Embryonic facial prominence (tissue), 1 donor: Measurements from ENCODE around the gene LRRC4C.

Experiments
- DNase-seq: peaks from one replicate; pipeline ENCODE4 v3.0.0-alpha.2; 2016; ENCODE audit errors: extremely low spot score

The LRRC4C gene

DNA sequence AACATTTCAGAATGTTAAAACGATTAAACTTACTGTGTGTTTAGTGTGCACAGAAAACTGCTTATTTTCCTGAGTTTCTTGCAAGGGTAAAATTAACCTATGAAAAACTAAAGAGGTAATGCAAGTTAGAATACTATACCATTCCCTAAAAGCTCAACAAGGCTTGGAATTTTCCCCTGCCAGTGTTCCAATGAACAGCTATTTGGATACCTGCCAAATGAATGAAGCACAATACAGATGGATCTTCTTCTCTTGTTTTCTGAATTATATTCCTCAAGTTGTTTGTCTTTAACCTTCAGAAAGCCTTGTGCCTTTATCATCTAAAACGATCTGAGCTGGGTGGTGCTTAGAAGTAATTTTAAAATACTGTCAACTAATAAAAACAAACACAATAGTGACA is 204.5 kb downstream of the LRRC4C start:
- no peak for DNase-seq

DNA sequence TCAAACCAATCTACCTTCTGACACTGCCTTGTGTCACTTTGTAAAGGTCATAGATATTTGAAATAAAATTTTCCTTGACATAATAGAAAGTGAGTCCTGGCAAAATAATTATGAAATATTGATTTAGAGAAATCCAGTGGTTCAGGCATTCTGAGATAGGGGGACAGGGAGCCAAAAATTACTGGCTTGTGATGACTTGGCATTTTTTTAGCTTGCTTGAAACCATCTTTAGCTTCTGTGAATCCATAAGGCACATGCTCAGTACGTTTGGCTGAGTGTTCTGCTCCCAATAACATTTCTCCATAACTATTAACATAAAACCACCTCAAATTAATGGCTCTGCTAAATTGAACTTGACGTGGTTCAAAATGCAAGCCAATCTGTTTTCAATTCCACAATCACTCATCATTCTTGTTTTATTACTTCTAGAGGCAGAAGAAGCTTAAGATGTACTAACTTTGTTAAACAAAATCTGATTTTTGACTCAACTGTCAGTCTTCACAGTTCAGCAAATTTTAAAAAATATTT is 209.0 kb downstream of the LRRC4C start:
- no peak for DNase-seq

DNA sequence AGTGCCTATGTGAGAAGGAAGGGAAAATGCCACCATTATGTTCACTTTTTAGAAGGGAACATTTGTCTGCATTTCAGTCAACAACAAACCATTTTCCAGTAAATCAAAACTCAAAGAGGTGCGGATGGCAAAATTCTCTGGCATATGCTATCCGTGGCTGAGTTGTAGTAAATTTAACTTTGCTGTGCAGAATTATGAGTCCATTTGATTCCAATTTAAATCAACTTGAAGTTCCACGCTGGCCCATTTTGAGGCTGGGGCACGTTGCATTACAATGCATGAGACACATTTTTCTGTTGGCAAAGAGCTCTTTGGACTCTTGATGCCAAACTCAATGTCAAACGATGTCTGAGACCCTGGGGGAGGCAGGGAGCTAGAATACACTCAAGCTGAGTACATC is 211.8 kb downstream of the LRRC4C start:
- DNase-seq: no peak

DNA sequence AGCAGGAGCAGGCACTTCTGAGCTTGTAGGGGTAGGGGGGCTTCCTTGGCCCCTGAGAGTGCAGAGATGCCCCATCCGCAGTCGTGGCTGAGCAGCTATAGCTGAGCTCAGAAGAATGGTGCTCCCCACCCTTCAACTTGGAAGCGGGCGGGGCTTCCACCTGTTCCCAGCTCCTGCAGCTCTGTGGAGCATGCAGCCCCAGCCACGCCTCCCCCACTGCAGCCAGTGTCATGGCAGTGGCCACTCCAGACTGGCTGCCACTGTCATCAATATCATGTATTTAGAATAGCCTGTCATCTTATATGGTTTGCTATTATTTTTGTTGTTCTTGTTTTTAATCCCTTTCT is 213.1 kb downstream of the LRRC4C start:
- DNase-seq: no peak

DNA sequence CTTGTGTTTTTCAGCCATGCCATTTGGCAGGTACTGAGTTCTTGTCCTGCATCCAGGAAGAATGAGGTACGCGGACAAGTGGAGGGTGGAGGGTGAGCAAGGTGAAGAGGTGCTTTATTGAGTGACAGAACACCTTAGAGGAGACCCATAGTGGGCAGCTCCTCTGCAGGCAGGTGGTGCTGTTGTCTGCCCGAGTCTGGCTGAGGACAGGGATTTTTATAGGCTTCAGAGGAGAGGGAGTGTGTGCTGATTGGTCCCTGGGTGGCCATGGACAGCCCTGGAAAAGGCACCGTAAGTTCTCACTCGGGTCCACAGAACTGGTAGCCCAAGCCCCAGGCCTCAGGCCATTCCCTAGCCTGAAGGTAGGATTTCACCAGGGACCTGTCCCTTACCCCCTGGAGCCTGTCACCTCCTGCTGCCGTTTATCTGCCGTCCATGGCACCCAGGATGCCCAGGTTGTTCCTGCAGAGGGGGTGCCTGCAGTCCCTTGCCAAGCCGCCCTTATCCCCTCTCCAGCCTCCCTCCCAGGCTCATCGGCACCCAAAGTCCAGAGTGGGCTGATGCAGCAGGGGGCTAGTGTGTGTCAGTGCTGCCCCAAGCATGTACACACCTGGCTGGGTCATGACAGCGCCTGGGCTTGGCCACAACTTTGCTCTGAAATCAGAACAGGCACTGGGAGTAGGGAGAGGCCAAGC is 213.6 kb downstream of the LRRC4C start:
- DNase-seq: no peak

DNA sequence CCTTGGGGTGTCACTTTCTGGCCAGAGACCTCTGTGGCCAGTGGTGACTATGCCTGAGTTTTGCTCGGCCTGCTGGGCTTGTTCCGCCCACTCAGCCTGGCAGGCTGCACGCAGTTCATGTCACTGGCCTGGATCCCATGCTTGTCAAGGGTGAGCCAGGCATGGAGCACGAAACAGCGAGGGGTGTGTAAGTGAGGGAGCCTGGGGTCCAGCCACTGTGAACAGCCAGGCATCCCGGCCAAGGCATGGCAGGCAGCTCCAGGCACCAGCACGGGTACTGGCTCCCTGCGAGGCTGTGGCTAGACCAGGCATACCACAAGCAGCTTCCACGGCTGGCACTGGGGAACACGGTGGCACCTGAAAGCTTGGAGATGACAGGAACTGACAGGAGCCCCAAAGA is 214.3 kb downstream of the LRRC4C start:
- DNase-seq: no peak

DNA sequence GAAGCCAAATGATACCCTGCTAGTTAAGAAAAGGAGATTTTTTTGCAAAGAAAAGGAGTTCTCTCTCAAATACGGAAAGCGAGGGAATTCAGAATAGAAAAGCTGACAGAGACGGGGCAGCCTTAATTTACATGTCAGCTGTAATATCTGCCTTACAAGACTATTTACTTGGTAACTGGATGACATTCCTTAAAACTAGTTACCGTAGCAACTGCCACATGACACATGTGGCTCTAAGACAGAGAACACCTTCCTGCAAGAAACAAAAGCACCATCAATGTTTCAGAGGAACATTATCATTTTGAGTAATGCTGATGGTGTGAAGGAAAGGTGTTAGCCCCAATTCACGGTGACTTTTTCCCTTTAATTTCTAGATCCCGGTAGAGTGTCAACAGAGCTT is 222.1 kb downstream of the LRRC4C start:
- no peak for DNase-seq

DNA sequence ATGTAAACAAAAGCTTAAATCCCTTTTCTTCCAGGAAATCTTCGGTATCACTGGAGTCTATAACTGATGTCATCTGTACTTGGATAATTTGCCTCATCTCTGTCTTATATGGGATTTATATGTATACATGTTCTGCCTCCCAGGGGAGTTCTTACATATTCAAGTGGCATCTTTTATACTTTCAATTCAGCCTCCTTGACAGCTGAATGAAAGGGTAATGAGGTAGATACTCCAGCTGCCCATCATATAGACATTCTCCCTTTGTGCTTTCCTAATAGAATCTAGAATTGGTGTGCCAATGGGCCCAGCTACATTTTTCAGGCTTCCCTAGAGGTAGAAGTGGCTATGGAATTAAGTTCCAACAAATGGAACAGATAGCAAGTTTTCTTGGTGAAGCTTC is 223.8 kb downstream of the LRRC4C start:
- no peak for DNase-seq

DNA sequence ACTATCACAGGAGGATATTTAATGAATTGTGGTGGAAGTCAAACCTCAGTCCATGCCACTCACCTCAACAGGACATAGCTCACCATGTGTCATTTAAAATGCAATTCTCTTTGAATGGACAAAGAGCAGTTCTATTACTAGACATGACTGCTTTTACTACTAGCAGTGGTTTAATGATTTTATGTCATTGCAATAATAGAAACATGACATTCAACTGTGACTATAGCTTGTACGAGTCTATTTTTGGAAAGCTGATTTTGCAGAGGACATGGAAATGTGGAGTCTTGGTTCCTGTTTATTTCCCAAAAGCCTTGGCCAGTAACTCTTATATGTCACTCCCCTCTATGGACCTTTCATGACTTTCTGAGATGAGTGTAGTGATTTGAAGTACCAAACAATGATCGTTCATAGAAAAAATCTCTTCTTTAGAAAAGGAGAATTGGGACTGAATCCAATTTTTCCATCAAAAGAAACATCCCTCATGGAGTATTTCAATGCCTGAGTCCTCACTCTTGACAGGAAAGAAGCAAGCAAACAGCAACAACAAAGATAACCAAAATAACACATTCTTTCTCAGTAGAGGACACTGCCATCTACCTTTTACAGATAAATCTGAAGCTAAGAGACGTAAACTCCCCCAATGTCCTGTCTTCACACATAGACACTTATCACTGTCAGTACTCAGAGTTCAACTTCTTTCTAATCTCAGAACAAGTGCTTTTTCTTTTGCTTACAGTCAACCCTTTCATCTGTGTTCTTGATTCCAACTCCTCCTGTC is 233.4 kb downstream of the LRRC4C start:
- no peak for DNase-seq

DNA sequence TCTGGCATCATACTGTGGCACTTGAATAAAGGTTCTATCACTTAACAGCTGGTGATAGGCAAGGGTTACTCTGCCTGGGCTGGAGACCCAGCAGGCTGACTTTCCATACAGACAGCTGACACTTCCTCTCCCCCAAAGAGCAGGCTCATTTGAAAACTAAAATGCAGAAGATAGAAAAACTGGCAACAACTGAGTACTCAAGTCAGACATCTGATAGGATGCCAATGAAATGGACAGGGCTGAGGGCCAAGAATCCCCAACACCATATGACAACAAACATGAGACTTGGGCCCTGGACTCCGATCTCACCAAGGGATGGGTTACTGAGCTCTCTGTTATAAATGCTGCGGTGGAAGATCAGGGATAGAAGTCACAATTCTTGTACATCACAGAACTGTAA is 237.2 kb downstream of the LRRC4C start:
- DNase-seq: no peak

DNA sequence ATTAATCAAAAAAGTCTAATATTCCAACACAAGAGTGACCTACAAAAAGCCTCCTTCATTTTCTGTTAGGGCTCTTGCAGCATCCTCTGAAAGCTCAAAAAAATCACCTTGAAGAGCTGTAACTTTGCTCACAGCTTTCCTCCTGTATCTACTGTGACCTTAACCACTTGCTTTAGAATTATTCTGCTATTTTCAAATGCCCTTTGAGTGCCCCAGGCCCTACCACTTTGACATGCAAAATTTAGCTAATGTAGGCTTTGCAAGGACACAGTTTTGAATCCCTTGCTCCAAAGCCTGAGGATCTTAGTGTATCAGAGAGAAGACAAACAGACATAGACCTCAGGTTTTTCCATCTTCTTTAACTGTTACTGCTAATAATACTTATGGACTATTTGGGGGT is 253.1 kb downstream of the LRRC4C start:
- no peak for DNase-seq

DNA sequence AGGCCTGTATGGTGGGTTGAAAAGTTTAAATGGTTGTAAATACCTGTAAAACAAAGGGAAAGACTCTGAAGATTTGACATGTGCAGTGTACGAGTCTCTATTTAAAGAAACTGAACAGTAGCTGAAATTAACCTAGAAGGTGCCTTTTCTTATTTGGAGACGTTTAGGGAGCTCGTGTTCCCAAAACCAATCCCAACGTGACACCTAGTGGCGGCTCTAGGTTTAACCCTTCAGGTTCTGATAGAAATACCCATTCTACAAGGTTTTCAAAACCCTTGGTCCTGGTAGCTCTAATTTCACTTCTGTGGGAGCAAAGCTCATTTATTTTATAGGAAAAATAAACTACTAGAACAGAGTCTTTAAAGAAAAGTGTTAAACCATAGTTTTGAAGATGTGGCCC is 258.3 kb downstream of the LRRC4C start:
- DNase-seq: peak; percentile 11

DNA sequence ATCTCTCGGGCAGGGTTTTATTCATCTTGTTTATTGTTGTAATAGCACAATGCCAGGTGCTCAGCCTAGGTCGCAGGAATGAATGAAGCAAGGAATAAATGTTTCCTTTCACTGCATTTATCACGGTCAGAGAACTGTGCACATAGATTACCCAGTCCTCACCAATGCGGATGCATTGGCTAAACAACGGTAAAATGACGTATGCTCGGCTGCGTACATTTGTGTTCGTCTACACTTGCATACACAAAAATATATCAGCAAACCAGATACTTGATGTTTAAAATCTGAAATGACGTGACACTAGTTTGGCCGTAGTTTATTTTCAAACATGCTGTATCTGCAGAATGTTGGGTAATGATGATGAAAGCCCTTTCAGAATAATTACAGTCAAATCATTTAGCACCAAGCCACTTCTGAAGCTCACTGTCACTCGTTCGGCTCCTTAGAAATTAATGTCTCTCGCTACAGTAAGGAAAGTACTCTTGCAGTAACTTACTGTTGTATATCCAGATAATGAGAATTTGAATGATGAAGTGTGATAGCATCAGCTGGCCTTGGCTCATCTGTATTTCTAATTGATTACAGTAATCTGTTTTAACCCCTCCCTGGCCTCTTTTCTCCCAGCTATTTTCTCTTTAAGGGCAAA is 268.9 kb downstream of the LRRC4C start:
- DNase-seq: no peak

DNA sequence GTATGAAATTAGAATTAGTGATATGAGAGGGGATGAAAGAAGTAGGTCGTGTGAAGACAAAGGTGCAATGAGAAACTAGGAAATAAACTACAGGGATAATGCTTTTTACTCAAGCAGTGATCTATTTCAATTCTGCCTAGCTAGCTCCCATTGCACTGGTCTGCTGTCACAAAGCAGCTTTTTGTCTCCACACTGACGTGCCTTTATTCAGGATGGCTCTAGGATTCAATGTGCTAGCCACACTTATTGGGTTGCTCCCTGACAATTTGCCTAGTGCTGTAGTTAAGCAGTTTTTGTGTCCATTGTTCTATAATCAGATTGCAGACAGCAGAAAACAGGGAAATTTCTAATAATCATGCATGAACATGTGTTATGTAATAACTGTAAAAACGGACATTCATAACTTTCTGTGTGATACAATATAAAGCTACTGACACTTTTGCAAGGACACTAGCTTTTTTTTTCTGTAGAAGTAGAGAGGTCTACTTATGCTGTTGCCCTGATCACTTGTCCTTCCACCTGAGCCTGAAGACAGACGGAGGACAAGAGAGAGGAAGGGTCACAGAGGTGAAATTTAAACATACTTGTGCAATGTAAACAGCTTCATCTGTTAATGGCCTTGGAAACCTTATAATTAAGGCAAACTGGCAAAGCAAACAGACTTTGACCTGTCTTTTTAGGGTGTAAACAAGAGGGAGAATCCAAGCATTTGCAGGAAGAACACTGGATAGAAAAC is 269.6 kb downstream of the LRRC4C start:
- no peak for DNase-seq

DNA sequence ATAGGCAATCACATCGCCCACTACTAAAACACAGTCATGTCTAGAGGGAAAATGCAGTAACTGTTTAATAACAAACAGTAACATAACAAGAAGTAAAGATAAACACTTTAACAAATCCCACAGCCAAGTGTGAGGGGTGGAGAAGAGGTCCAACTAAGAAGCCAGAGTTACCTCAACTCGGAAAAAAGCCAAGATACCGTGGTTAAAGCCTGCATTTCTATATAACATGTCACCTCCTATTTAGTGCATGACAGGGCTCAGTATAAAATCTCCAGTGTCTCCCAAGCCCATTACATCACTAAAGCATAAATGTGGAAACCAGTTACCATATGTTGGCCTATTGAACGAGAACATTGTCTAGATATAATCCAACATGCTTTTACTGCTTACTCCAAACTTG is 281.7 kb downstream of the LRRC4C start:
- DNase-seq: no peak

DNA sequence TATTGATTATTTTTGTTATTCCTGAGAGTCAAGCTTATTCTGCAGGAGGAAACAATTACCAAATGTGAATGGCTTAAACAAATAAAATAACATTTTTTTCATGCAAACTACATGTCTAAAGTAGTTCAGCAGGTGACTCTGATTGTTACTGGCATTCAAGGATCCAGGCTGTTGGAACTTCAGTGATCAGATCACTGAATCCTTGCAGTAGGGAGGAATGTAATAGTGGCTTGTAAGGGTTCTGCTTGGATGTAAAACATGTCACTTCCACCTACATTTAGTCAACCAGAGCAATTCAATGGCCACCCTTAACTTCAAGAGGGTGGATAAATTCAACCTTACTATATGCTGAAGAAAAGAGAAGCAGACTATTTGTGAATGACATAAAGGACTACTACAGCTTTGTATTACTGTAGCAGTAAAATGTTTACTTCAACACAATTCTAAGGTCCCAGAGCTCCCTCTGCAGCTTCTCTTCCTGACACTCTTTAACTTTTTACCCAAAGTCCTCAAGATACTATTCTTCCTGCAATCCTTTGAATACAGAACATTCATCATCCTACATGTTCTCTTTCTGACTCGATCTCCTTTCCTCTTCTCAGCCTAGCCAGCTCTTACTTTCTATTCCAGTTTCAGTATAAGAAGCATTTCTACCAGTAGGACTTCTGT is 284.0 kb downstream of the LRRC4C start:
- no peak for DNase-seq

DNA sequence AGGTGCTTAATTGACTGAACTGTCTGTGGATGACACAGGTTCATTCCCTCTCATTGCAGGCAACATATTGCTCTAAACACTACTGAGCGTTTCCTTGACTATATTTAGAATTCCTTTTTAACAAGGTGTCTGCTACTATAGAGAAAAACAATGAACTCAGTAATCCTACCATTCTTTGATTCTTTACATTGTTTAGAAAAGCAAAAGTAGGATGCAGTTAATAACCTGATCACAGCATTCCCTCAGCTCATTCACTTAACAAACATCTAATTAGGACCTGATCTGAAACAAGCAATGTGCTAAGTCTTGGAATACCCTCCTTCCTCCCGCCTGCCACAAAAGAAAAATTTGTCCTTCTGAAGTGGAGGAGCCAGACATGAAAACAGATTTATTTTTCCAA is 313.1 kb downstream of the LRRC4C start:
- no peak for DNase-seq

DNA sequence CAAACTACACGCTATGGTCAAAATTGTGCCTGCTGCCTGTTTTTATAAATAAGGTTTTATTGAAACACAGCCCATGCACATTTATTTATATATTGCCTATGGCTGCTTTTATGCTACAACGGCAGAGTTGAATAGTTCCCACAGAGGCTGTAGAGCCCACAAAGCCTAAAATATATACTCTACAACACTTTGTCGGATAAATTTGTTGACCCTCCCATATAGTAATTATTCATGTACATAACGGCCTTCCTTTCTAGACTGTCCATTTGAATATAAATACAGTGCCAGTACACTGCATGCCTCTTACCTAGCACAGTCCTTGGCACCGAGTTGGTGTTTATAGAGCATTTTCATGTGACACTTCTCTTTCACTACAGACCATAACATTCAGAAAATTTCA is 314.0 kb downstream of the LRRC4C start:
- no peak for DNase-seq

DNA sequence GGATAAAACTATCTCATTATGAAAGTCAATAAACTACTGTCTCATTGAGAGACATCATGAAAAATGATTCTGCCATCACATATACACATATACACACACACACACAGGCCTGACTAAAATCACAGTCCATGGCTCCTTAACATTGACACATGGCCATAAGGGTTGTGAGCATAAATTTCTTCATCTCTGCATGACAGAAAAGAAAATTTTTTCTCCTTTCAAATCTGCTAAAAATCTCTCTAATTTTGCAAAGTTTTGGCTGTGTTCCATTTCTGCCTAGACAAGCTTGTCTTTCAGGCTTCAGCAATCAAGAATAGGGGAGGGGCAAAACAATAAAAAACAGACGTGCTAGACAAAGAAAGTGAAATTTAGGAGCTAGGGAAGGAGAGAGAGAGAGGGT is 324.5 kb downstream of the LRRC4C start:
- DNase-seq: peak; percentile 10

DNA sequence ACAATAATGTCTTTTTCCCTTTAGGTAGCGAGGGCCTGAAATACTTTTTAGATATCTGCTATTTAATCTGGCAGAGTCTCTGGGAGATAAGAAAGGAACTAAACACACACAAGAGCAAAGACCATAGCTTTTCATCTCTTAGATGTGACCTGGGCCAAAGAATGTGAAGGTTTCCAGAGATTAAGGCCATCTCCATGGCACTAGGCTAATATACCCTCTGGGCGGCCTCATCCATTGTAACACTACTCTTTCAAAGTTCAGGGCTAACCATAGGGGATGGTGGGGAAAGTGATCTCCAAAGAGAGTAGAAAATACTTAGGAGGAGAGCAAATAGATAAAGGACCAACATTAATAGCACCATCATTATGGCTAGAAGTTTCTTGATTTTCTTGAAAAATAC is 326.4 kb downstream of the LRRC4C start:
- DNase-seq: no peak

DNA sequence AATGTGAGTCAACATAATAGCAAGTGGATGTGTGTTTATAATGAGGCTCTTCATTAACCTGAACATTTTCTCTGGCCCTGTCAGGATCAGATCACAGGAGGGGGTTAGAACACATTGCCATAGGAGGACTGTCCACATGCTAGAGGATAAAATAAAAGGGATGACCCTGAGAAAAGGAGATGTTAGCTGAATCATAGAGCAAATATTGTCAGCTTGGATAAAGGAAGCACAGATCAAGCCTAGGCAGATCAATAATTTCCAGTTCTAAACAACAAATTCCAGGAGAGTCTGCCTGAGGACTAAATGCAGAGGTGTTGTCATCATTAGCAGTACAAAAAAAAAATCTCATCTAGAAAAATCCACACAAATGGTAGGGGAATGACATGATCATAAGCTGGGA is 337.9 kb downstream of the LRRC4C start:
- no peak for DNase-seq

DNA sequence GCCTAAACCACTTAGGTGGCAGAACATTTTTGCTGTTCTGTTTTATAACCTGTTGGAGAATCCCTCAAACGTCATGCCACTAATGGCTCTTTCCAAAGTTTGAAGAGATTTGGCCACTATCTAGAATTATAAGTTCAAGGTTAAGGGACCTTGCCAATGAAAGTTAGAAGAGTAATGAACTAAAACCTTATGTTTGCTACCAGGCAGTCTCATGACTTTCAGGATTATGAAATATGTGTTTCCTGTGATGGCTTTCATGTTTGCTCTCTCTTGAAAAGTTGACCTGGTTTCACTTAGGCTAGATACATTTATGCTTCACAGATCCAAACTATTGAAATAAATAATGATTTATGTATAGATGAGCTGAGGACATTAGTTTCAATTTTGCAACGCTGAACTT is 340.0 kb downstream of the LRRC4C start:
- DNase-seq: no peak
